Activated CD8-positive, alpha-beta T cell treated with anti-CD3 and anti-CD28 coated beads, Interleukin-2, amount 10 ng/mL, durations not matched to agents 7 days and 5 days (primary cell): ENCODE data around the gene ABCA12. TPM values are rescaled to one million over a fixed set of nuclear protein-coding genes. Genes with fewer than 3 reads are reported as not detected.

ENCODE experiments used
- ATAC-seq: fragments of 150-1000 bp; cut with Tn5 transposase; one replicate; pipeline ENCODE4 v1.10.0; 2021; ENCODE audit warnings: moderate library complexity
- CTCF ChIA-PET: fragments of 350-600 bp; sonication (Branson Sonifier 250); formaldehyde crosslinking; loops from one replicate; lab custom pipeline; 2021; ENCODE audit warnings: antibody characterized with exemption; lab: Charles Lee
- POLR2A ChIA-PET: fragments of 350-600 bp; sonication (Branson Sonifier 250); formaldehyde crosslinking; loops from one replicate; lab custom pipeline; 2021; ENCODE audit warnings: antibody characterized with exemption; lab: Charles Lee
- DNase-seq: peaks from one replicate; pipeline ENCODE4 v3.0.0-alpha.2; 2020
- H3K27ac Mint-ChIP-seq: one replicate; pipeline ENCODE4 v1.8.0; 2021; ENCODE audit warnings: mild to moderate bottlenecking, mixed read lengths
- H3K27me3 Mint-ChIP-seq: one replicate; pipeline ENCODE4 v1.8.0; 2021; ENCODE audit warnings: low read depth, mixed read lengths
- H3K36me3 Mint-ChIP-seq: one replicate; pipeline ENCODE4 v1.8.0; 2021; ENCODE audit warnings: low read depth, mixed read lengths
- H3K4me1 Mint-ChIP-seq: one replicate; pipeline ENCODE4 v1.8.0; 2021; ENCODE audit warnings: low read depth, mixed read lengths
- H3K4me3 Mint-ChIP-seq: one replicate; pipeline ENCODE4 v1.8.0; 2021; ENCODE audit warnings: mild to moderate bottlenecking, mixed read lengths
- H3K9me3 Mint-ChIP-seq: one replicate; pipeline ENCODE4 v1.8.0; 2022; ENCODE audit warnings: mixed read lengths; ENCODE audit not compliant: insufficient read depth
- total RNA-seq, 2 experiments: library from RNA; stranded (reverse); gene quantifications; one replicate each; pipeline ENCODE4 v1.2.3, GENCODE V29; 2021

ABCA12 gene
- total RNA-seq, 2 experiments from 2014 or later: not detected

DNA sequence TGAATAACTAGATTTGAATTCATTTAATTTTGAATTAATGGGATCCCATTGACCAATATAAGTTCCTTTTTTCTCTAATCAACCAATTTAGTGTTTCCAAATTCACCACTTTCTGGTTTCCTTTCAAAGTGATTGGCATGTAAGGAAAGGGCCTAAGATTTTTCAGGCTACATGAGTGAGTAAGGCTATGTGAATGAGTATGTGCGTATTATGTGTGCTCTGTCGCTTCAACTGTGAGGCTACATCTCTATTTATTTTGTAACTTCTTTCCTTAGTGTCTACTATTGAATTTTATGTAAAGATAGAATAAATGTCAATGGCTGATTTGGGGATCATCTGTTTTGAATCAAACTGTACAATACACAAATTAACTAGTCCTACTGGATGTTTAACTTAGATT, 110.6 kb downstream of the ABCA12 start:
- ATAC-seq (no peak), DNase-seq (no peak)
- Mint-ChIP-seq H3K4me3 (no peak overlapping the region), H3K27ac (no peak overlapping the region), H3K36me3 (no peaks in the 10 kb centered on the region), H3K27me3 (no peaks in the 10 kb centered on the region), H3K4me1 (no peaks in the 10 kb centered on the region), H3K9me3 (no peaks in the 10 kb centered on the region)
- ChIA-PET POLR2A (no interaction called here), CTCF (interaction anchor here (0.7 kb wide), 1 partner anchor 16 kb away, joined by 3 read pairs; no protein-coding TSS in a partner anchor)

DNA sequence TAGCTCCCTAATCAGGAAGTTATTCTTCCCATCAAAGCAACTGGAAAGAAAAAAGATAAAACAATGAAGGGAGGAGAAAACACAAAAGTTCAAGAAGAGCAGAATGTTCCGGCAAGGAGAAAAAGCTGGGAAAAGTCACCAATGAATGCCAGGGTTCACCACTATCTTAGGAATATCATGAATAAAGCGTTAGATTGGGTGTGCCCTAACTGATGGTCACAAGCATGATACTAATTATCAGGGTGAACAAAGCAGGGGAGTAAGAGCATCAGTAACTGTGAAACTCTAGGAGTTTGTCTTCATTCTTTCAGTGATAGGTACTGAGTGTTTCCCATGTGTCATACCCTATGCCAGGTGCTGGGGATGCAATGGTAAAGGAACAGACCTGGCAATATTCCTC, 115.5 kb downstream of the ABCA12 start:
- Mint-ChIP-seq H3K27ac (no peak overlapping the region), H3K4me1 (no peaks in the 10 kb centered on the region), H3K27me3 (no peaks in the 10 kb centered on the region), H3K9me3 (no peaks in the 10 kb centered on the region), H3K4me3 (no peak overlapping the region), H3K36me3 (no peaks in the 10 kb centered on the region)
- ATAC-seq (no peak), DNase-seq (no peak)
- ChIA-PET CTCF (no interaction called here), POLR2A (no interaction called here)

DNA sequence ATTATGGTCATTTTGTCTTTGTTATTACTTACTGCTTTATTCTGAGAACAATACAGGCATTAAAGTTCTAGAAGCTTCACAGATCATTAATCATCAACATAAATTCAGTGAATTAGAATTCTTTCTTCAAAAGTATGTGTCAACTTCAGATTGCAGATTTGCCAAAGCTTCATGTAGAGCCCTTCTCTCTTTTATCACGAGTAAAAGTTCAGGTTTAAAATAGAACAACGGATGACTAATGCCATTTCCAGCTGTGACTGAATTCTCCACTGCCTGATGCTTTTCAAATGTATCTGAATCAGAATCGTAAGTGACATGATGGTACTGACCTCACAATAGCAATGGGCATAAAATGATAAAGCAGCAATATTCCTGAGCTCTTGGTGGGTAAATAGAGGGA, 116.0 kb downstream of the ABCA12 start:
- ATAC-seq: no peak
- no peak for DNase-seq
- Mint-ChIP-seq H3K27me3 (no peaks in the 10 kb centered on the region), H3K36me3 (no peaks in the 10 kb centered on the region), H3K27ac (no peak overlapping the region), H3K4me3 (no peak overlapping the region), H3K9me3 (no peaks in the 10 kb centered on the region), H3K4me1 (no peaks in the 10 kb centered on the region)
- CTCF ChIA-PET: no interaction called here
- POLR2A ChIA-PET: no interaction called here

DNA sequence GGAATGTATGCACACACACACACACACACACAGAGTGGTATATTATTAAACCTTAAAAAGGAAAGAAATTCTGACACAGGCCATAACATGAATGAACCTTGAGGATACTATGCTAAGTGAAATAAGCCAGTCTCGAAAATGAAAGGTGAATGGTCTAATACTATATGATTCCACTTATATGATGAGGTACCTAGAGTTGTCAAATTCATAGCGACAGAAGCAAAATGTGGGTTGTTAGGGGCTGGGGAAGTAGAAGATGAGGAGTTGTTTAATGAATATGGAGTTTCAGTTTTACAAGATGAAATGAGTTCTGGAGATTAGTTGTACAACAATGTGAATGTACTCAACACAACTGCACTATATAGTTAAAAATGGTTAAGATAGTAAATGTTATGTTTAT, 118.1 kb downstream of the ABCA12 start:
- ATAC-seq (no peak), DNase-seq (no peak)
- ChIA-PET POLR2A (no interaction called here), CTCF (no interaction called here)
- Mint-ChIP-seq H3K36me3 (no peaks in the 10 kb centered on the region), H3K9me3 (no peaks in the 10 kb centered on the region), H3K27me3 (no peaks in the 10 kb centered on the region), H3K4me3 (no peak overlapping the region), H3K27ac (no peak overlapping the region), H3K4me1 (no peaks in the 10 kb centered on the region)

DNA sequence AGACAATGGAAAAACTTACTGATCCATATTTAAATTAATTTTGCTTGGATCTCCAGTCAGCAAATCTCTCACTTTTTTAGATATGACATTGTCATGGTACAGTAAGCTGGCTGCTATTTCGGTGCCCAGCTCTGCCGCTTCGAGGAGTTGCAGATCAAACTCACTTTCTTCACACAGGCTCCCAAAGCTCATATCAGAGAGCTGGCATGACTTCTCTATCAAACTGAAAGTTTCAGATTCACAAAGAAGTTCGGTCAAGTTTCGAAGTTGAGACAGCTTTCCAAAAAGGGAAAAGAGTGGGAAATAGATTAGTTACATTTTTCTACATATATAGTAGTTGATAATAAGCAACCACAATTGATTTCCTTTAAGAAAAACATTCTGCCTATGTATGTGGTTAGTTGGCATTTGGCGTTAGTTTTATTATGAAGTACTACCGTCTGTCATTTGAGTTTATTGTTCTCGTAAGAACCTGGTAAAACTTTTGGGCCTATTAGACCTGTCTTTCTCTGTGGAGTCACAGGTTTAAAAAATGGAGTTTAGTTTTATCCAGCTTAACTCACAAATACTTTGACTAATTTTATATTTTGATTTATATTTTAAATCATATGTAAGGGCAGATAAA, 118.8 kb downstream of the ABCA12 start:
- Mint-ChIP-seq H3K36me3 (no peaks in the 10 kb centered on the region), H3K27ac (no peak overlapping the region), H3K4me1 (no peaks in the 10 kb centered on the region), H3K9me3 (no peaks in the 10 kb centered on the region), H3K4me3 (no peak overlapping the region), H3K27me3 (no peaks in the 10 kb centered on the region)
- ATAC-seq: no peak
- ChIA-PET POLR2A (no interaction called here), CTCF (no interaction called here)
- no peak for DNase-seq

DNA sequence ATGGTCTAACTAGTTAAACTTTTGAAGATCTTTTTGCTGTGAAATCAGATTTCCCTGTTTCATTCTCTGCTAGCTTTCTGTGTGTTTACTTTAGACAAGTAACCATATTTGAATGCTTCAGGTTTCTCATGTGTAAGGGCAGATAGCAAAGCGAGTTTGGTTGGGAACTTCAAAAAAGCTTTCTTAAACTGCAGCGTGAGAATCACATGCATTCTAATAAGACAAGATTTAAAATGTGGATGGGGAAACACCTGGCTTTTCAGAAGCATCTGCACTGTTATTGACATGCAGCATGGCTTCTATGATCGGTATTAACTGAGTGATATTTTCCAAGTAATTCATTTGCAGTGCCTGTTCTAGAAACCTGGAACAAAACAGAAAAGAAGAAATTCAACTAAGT, 119.3 kb downstream of the ABCA12 start:
- Mint-ChIP-seq H3K4me1 (no peaks in the 10 kb centered on the region), H3K4me3 (no peak overlapping the region), H3K9me3 (no peaks in the 10 kb centered on the region), H3K36me3 (no peaks in the 10 kb centered on the region), H3K27me3 (no peaks in the 10 kb centered on the region), H3K27ac (no peak overlapping the region)
- CTCF ChIA-PET: no interaction called here
- POLR2A ChIA-PET: no interaction called here
- no peak for ATAC-seq
- no peak for DNase-seq

DNA sequence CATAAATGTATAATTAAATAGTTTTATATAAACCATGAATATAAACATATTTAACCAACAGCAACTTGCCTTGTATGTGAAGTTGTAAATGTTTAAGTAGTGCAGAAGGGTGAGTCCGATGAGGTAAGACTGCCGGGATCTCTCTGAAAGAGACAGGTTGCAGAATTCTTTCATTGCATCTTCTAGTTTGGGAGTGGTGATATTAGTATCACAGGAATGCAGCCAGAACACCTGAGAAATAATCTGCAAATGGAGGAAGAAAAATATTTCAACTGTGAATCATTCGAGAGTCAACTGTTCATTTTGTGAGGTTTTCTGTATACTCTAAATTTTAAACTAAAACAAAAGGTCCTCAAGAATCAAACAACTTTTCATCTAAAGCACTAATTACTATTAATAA, 123.0 kb downstream of the ABCA12 start:
- POLR2A ChIA-PET: no interaction called here
- Mint-ChIP-seq H3K4me3 (no peak overlapping the region), H3K27me3 (no peaks in the 10 kb centered on the region), H3K27ac (no peak overlapping the region), H3K4me1 (no peaks in the 10 kb centered on the region), H3K9me3 (no peaks in the 10 kb centered on the region), H3K36me3 (no peaks in the 10 kb centered on the region)
- ATAC-seq: no peak
- DNase-seq: no peak
- CTCF ChIA-PET: no interaction called here

DNA sequence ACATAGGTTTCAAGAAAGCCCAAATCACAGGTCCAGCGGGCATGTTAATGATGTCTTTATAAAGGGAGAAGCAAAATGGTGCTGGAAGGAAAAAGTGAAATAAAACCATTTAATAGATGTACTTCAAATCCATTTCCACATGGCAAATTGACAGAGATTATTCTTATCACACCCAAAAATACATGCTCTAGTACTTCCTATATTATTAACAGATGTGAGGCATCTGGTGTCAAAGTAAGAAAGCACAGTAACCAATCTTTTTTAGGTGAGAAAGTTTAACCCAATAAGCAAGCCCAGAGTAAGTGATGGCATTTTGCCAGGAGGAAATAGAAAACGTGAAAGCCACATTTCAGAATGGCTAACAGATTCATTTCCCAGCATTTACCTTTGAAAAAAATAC, 128.0 kb downstream of the ABCA12 start:
- Mint-ChIP-seq H3K27me3 (peaks cover 5% of the 10 kb centered on the region), H3K27ac (no peak overlapping the region), H3K4me1 (no peaks in the 10 kb centered on the region), H3K9me3 (no peaks in the 10 kb centered on the region), H3K36me3 (no peaks in the 10 kb centered on the region), H3K4me3 (no peak overlapping the region)
- CTCF ChIA-PET: no interaction called here
- DNase-seq: no peak
- POLR2A ChIA-PET: no interaction called here
- ATAC-seq: no peak

DNA sequence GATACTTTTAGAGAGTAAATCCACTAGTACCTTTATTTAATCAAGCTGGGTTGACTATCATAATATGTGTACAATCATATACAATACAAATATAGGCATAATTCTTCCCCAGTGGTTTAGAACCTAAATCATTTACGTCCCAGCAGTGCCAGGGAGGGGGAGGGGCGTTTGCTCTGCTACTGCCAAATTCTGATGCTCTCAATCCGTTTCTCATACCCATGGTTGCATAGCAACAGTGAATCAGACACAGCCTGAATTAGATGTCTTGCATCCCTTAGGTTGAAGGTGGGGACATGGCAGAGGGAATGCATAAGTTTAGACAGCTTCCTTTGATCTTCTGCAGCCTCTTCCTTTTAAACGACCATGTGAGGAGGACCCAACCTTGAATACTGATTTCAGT, 135.4 kb downstream of the ABCA12 start:
- Mint-ChIP-seq H3K36me3 (no peaks in the 10 kb centered on the region), H3K4me1 (no peaks in the 10 kb centered on the region), H3K27me3 (peaks cover 2% of the 10 kb centered on the region), H3K27ac (no peak overlapping the region), H3K9me3 (no peaks in the 10 kb centered on the region), H3K4me3 (no peak overlapping the region)
- CTCF ChIA-PET: no interaction called here
- POLR2A ChIA-PET: no interaction called here
- no peak for ATAC-seq
- DNase-seq: no peak

DNA sequence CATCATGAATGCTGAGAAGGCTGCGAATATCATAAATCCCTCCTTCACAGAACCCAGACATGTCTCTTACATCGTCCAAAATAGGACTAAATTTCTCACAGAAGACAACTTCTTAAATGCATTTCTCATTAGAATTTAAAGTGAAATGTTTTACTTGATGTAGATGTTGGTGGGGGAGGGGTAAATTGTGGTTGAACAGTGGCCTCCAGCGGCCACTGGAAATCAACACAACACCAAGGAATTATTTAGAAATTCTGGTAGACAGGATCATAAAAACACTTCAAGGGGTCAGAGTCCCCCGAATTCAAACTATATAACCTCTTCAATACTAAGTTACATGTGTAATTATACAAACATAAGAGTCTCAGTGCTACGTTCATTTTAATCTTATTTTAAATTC, 135.9 kb downstream of the ABCA12 start:
- no peak overlapping the region for H3K4me3 Mint-ChIP-seq
- peaks cover 2% of the 10 kb centered on the region for H3K27me3 Mint-ChIP-seq
- H3K27ac Mint-ChIP-seq: no peak overlapping the region
- ChIA-PET CTCF (no interaction called here), POLR2A (no interaction called here)
- H3K4me1 Mint-ChIP-seq: no peaks in the 10 kb centered on the region
- no peak for DNase-seq
- no peak for ATAC-seq
- H3K9me3 Mint-ChIP-seq: no peaks in the 10 kb centered on the region
- H3K36me3 Mint-ChIP-seq: no peaks in the 10 kb centered on the region

DNA sequence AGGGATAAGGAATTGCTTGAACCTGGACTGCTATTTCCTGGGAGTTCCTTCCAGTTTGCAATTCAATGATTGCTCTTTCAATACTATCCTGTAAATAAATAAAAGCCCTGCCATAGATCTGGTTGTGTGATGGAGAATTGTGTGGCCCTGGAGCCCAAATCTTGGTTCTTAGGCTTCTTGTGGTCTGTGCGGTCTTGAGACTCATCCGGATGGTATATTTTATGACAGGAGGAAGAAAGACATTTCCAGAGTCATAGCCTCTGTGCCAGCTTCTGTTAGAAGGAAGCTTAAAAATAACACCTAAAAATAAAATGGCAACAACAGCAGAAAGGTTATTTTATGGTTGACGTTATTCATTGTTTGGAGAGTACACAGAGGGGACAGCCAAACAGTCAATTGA, 137.7 kb downstream of the ABCA12 start:
- Mint-ChIP-seq H3K9me3 (no peaks in the 10 kb centered on the region), H3K27me3 (peaks cover 2% of the 10 kb centered on the region), H3K4me1 (no peaks in the 10 kb centered on the region), H3K36me3 (no peaks in the 10 kb centered on the region), H3K4me3 (no peak overlapping the region), H3K27ac (no peak overlapping the region)
- CTCF ChIA-PET: no interaction called here
- DNase-seq: no peak
- POLR2A ChIA-PET: no interaction called here
- no peak for ATAC-seq

DNA sequence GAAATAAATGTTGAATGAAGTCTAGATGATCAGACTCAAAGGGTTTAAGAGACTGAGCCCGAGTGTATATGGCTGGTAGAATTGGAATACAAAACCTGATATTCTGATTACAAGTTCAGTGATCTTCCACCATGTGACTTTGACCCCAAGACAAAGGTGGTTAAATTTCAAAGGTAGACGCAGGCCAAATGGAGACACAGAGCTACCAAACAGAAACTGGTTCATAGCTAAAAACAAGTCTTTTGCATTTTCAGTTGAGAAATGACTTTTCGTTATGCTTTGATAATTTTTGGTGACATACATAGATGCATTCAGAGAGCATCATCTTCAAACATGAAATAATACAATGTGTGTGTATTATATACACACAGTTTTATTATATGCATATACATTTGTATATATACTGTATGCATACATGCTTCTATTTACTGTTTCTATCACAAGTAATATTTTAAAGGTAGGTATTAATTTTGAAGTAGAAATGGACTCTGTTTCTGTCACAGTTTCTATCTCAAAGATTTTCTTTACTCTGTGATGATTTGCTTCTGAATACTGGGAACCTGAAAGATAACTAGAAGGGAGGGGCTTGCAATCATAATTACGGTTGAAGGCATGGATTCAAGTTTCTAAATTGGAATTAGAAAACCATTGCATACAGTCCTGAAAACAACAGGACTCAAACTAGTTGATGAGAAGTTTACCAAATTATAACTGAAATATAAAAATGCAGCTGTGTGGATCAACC, 142.3 kb downstream of the ABCA12 start:
- H3K27ac Mint-ChIP-seq: no peak overlapping the region
- POLR2A ChIA-PET: no interaction called here
- CTCF ChIA-PET: no interaction called here
- H3K4me3 Mint-ChIP-seq: no peak overlapping the region
- H3K27me3 Mint-ChIP-seq: peaks cover 2% of the 10 kb centered on the region
- DNase-seq (no peak), ATAC-seq (no peak)
- H3K36me3 Mint-ChIP-seq: no peaks in the 10 kb centered on the region
- no peaks in the 10 kb centered on the region for H3K4me1 Mint-ChIP-seq
- H3K9me3 Mint-ChIP-seq: no peaks in the 10 kb centered on the region
